IMR-90 (cell line): ENCODE results near the gene LAMB3.

Experiments used
- CEBPB ChIP-seq: IDR thresholded peaks from 2 replicates; pipeline ENCODE4 v1.6.1; 2012; ENCODE audit warnings: low read depth, low read length, improper control_type of control experiment
- FOS ChIP-seq: fragments of 150-350 bp; IDR thresholded peaks from 2 replicates; pipeline ENCODE4 v1.6.1; 2016; ENCODE audit warnings: low read depth, low read length
- MAZ ChIP-seq: IDR thresholded peaks from 2 replicates; pipeline ENCODE4 v1.6.1; 2012; ENCODE audit warnings: low read depth, mild to moderate bottlenecking, low read length, improper control_type of control experiment, moderate library complexity, borderline replicate concordance
- MXI1 ChIP-seq: IDR thresholded peaks from 2 replicates; pipeline ENCODE4 v1.6.1; 2012; ENCODE audit warnings: low read depth, mild to moderate bottlenecking, low read length, moderate library complexity, borderline replicate concordance
- POLR2A ChIP-seq: IDR thresholded peaks from 2 replicates; pipeline ENCODE4 v1.6.1; 2012; ENCODE audit warnings: mild to moderate bottlenecking, low read depth, low read length
- RAD21 ChIP-seq: IDR thresholded peaks from 2 replicates; pipeline ENCODE4 v1.6.1; 2012; ENCODE audit warnings: low read length, improper control_type of control experiment
- RCOR1 ChIP-seq: IDR thresholded peaks from 2 replicates; pipeline ENCODE4 v1.6.1; 2012; ENCODE audit warnings: mild to moderate bottlenecking, low read length, improper control_type of control experiment; ENCODE audit not compliant: insufficient replicate concordance
- TF ChIP-seq, protein P1 (sequence below): conservative IDR thresholded peaks from 2 replicates; pipeline ENCODE4 v1.5.1; 2012; ENCODE audit warnings: mild to moderate bottlenecking, low read depth, low read length, improper control_type of control experiment

DNA sequence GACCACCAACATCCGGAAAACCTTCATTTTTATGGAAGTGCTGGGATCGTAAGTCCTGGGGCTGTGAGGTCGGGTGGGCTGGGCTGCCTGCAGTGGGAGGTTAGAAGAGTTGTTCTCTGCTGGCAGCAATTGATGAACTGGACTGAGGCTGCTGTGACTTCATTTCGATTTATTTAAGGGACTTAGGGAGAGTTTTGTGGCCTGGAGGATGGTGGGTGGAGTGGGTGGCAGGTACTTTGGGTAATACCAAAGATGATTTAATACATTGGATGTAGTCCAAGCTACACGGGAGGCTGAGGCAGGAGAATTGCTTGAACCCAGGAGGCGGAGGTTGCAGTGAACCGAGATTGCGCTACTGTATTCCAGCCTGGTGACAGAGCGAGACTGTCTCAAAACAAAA lies 57.2 kb downstream of the LAMB3 start:
- TF ChIP-seq, protein P1, sequence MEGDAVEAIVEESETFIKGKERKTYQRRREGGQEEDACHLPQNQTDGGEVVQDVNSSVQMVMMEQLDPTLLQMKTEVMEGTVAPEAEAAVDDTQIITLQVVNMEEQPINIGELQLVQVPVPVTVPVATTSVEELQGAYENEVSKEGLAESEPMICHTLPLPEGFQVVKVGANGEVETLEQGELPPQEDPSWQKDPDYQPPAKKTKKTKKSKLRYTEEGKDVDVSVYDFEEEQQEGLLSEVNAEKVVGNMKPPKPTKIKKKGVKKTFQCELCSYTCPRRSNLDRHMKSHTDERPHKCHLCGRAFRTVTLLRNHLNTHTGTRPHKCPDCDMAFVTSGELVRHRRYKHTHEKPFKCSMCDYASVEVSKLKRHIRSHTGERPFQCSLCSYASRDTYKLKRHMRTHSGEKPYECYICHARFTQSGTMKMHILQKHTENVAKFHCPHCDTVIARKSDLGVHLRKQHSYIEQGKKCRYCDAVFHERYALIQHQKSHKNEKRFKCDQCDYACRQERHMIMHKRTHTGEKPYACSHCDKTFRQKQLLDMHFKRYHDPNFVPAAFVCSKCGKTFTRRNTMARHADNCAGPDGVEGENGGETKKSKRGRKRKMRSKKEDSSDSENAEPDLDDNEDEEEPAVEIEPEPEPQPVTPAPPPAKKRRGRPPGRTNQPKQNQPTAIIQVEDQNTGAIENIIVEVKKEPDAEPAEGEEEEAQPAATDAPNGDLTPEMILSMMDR, result no peak
- TF ChIP-seq MXI1 (no peak), CEBPB (no peak), MAZ (no peak), POLR2A (no peak), RCOR1 (no peak), FOS (no peak), RAD21 (no peak)
